Breast epithelium (tissue), 3 donors: ENCODE measurements around the gene SENP8.

Source experiments
- POLR2A ChIP-seq: fragments of 450-650 bp; IDR thresholded peaks from one replicate; pipeline ENCODE4 v1.6.1; 2016; ENCODE audit warnings: antibody characterized with exemption, mild to moderate bottlenecking, moderate library complexity
- POLR2AphosphoS5 ChIP-seq, 3 donors: sonication (generic); formaldehyde crosslinking; IDR thresholded peaks; one replicate each; pipeline ENCODE4 v1.6.1; 2017; ENCODE audit warnings: antibody characterized with exemption in 3 of 3
- TF ChIP-seq, protein P1 (sequence below), 3 donors: fragments of 450-650 bp; IDR thresholded peaks; one replicate each; pipeline ENCODE4 v1.5.1; 2016 to 2017; ENCODE audit warnings: antibody characterized with exemption in 3 of 3, mild to moderate bottlenecking in 3 of 3, moderate library complexity in 3 of 3

DNA sequence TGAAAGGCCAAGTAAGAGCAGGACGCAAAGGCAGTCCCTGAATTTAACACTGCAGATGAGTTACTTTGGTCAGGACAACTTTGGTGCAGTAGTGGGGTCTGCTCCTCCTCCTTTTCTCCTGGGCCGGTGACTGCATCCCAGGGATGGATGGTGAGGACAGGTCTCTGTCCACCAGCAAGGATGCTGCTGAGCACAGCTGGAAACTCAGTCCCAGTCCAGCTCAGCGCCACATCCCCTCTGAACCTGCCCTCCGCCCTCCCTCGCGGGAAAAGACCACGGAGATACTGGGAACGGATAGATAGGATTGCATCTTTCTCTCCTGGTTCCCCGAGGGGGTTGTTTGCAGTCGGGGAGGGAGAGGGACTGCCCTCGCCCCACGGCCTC is 65.6 kb downstream of the SENP8 start:
- TF ChIP-seq, protein P1, sequence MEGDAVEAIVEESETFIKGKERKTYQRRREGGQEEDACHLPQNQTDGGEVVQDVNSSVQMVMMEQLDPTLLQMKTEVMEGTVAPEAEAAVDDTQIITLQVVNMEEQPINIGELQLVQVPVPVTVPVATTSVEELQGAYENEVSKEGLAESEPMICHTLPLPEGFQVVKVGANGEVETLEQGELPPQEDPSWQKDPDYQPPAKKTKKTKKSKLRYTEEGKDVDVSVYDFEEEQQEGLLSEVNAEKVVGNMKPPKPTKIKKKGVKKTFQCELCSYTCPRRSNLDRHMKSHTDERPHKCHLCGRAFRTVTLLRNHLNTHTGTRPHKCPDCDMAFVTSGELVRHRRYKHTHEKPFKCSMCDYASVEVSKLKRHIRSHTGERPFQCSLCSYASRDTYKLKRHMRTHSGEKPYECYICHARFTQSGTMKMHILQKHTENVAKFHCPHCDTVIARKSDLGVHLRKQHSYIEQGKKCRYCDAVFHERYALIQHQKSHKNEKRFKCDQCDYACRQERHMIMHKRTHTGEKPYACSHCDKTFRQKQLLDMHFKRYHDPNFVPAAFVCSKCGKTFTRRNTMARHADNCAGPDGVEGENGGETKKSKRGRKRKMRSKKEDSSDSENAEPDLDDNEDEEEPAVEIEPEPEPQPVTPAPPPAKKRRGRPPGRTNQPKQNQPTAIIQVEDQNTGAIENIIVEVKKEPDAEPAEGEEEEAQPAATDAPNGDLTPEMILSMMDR (IDR thresholded peaks at IDR 0.05): no peak
- TF ChIP-seq POLR2A (no peak), POLR2AphosphoS5 (IDR thresholded peaks at IDR 0.05) (no peak)
